Tongue (tissue), 2 donors: ENCODE results near the gene EDAR. TPM values are rescaled to one million over a fixed set of nuclear protein-coding genes. Genes with fewer than 3 reads are reported as not detected.
A peak's percentile ranks its signal among the peaks of the same experiment; 100 is the strongest.

Experiments used
- DNase-seq: peaks from one replicate; pipeline ENCODE4 v3.0.0-alpha.2; 2015
- total RNA-seq: library from RNA; depleted of rRNA; stranded (reverse); fragments of >200 nt; gene quantifications from one replicate; pipeline ENCODE4 v1.2.3, GENCODE V29; 2014

The EDAR gene
- total RNA-seq, 1 donor from 2014 or later, result 0.31 TPM

- DNase-seq, result no peak
Observed at GRCh38 chr2:108908713-108909070, 80.3 kb downstream of the EDAR start.

DNA sequence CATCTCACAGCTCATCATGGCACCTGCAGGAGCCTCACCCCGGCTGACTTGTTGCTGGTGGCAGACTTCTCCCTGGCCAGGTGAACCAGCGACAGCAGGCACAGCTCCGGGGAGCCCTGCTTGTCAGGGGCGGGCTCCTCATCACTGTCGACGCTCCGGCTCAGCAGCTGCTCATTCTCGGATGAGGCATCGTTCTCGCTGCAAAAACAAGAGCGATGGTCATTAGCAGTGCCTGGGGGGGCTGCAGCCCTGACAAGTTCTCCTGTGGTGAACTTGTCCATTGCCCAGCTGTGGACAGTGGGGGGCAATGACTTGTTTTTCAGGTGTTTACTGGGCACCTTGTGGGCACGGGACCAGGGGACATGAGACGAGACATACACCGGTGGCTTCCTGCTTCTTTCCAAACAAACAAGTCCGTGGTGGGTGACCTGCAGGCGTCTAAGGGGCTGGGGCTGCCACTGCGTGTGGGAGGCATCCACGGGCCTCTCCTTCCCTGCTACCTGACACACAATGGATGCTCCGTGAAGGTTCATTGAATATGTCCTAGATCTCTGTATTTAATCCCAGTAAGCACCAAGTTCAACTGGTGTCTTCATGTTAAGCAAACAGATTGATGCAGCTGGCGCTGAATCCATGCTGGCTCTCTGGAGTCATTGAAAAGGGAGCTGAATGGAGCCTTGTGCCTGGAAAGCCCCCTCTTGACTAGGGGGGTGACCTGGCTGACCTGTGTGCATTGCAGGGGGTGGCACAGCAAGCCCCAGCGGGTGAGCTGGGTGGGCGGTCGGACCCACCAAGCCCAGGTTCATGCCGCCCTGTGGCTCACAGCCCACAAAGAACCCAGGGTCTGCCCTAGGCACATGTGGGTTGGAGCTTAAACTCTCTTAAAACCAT lies 81.0 kb downstream of the EDAR start:
- DNase-seq, result no peak

GRCh38 chr2:108906403-108907077 lies 82.5 kb downstream of the EDAR start:
- no peak for DNase-seq

DNA sequence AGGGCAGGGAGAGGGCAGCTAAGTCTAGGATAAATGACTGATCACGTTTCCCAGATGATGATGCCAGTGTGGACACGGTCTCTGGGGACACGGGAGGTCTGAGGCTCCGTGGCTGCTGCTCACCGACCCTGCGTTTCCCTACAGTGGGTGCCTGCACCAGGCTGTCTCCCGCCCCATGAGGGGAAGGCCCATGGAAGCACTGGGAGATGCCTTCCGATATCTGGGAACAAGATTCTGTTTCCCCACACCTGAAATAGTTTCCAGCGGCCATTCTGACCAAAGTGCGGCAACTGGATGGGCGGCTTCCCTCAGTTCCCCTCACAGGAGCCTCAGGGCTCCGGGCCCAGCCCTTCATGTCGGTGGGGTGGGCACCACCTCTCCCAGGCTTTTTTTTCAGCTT lies 83.1 kb downstream of the EDAR start:
- DNase-seq, result no peak

DNA sequence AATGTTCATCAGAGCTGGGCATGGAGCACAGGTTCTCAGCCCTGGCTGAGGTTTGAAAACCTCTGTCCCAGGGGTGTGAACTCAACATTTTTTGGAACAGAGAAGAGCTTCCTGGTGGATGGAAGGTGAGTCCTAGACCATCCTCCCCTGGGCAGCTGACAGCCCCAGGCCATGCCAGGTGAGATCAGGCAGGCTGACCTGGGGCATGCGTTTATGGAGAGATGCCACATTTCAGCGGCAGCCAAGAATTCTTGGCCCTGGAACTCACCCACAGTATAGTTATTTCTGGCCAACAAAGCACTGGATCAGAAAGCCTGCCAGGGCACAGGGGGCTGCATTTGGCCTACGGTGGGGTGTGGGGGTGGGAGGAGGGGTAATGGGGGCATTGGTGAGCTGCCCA lies 83.8 kb downstream of the EDAR start:
- no peak for DNase-seq

- no peak for DNase-seq
Observed at GRCh38 chr2:108904680-108905079, 84.3 kb downstream of the EDAR start.

DNA sequence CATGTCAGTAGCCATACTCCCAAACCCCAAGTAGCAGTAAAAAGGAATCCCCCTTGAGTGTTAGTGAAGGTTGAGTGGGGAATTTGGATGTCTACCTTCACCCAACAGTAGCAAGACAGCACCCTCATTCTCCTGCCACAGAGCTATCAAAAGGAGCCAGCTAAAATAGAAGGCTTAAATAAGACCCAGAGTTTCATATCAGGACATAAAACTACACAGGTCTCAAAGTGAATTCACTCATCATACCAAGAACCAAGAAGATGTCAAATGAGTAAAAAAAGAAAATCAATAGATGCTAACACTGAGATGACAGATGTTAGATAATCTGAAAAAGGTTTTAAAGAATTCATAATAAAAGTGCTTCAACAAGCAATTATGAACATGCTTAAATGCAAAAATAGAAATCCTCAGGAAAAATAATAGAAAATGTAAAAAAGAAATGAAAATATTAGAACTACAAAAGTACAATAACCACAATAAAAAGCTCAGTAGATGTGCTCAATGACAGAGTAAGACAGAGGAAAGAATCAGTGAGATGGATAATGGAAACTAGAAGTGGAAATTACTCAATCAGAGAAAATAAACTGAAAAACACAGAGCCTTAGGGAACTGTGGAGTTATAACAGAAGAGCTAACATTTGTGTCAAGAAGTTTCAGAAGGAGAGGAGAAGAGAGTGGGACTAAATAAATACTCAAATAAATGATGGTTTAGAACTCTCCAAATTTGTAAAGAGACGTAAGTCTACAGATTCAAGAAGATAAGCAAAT lies 90.5 kb downstream of the EDAR start:
- DNase-seq, result no peak

DNA sequence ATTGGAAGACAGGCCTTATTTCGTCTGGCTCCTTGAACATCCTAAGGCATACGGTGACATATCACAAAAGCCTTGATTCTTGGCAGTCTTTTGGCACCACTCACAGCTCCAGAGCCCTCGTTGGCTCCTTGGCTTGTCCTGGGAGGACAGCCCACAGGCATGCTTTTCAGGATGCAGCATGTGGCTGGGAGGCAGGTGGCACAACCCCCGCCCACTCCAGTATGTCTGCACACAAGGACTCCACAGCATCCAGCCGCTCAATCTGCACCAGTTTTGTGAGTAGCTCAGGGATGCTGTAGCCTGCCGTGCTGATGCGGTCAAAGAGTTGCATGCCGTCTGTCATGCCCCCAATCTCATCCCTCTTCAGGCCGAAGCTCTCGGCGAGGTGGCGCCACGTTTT lies 92.3 kb downstream of the EDAR start:
- no peak for DNase-seq

DNA sequence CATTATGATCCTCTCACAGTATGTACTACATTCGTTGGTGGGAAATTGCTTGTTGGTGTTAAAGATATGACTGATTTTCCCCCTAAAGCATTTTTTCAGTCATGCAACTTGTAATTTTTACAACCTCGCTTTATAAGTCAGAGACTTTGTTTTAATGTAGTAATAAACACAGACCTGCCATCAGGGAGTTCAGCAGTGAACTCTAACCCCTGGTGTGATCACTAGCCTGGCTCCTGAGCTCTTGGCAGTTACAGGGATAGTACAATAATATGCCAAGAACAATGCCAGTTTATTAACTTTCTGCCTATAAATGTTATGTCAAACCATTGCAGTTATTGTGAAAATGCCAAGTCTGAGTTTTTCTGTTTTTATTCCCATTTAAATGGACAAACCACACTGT lies 93.8 kb downstream of the EDAR start:
- no peak for DNase-seq

DNA sequence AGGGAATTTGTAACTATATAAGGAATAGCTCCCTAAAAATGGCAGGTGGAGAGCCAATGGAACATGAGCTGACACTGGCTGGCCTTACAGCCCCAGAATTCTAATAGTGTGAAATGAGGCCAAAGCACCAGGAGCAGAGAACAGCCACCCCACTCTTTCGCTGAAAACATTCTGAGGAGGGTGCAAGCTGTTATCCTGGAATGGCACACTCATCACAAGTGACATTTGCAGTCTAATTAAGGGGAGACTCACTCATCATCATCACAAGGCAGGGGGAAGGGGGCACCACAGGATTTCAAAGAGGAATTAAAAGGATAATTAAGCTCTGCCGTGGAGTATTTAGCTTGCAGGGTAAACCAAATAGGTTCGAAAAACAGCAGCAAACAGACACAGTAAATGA lies 94.3 kb downstream of the EDAR start:
- no peak for DNase-seq

- DNase-seq, result no peak
Observed at GRCh38 chr2:108893277-108893676, 95.7 kb downstream of the EDAR start.

DNA sequence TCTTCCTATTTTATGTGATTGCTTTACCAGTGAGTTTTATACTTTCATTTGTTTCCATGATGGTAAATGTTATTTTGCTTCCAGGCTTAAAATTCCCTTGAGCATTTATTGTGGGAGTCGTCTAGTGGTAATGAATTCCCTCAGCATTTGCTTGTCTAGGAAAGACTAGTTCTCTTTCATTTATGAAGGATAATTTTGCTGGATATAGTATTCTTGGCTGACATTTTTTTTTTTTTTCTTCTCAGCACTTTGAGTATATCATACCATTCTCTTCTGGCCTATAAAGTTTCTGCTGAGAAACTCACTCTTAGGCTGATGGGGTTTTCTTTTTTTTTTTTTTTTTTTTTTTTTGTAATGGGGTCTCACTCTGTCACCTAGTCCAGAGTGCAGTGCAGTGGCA lies 99.1 kb downstream of the EDAR start:
- no peak for DNase-seq

DNA sequence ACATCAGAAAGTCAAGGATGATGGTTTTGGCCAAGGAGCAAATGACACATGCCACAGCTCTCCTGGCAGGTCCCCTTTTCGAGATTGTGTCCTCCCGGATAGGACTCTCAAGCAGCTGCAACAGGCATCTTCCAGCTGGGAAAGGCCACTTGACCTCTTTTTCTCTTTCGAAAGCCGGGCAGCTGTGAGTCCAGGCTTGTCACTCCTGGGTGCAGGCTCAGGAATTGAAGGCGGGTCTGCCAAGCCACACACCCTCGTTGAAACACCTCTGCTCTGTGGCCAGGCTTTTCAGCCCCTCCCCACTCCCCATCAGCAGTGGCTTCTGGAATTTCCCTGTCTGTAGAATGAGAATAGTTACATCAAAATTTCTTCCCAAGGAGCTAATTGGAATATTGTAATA lies 104.4 kb downstream of the EDAR start:
- peak; percentile 9 for DNase-seq

- no peak for DNase-seq
Observed at GRCh38 chr2:108878276-108878675, 110.7 kb downstream of the EDAR start.

- no peak for DNase-seq
Observed at GRCh38 chr2:108877506-108877905, 111.5 kb downstream of the EDAR start.

DNA sequence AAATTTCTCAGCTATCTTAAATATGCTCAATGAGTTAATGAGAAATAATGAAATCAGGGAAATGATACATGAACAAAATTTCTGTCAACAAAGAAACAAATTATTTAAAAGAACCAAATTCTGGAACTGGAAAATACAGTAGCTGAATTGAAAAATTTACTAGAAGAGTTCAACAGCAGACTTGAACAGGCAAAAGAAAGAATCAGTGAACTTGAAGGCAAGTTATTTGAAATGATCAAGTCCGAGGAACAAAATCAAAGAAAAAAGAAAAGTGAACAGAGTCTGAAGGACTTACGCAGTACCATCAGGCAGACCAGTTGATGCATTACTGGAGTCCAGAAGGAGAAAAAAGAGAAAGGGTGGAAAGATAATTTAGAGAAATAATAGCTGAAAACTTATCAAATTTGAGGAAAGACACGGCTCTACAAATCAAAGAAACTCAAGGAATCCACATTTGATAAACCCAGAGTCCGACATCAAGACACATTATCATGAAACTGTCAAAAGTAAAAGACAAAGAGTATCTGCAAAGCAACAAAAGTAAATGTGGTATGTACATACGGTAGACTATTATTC lies 118.9 kb downstream of the EDAR start:
- DNase-seq, result no peak

DNA sequence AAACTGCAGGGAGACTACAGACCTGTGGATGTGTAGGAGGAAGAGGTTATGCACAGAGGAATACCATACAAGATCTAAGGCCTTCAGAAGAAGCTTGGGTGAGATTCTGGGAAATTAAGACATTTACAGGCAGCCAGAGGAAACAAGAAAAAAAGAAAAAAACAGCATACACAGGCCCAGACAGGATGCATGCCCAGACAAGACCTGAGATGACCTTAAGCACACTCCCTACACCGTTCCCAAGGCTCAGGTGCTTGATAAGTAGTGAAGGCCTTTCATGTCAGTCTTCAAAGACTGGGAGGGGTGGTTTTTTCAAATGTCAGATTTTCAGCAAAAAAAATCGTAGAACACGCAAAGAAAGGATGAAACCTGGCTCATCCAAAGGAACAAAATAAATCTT lies 119.5 kb downstream of the EDAR start:
- no peak for DNase-seq

DNA sequence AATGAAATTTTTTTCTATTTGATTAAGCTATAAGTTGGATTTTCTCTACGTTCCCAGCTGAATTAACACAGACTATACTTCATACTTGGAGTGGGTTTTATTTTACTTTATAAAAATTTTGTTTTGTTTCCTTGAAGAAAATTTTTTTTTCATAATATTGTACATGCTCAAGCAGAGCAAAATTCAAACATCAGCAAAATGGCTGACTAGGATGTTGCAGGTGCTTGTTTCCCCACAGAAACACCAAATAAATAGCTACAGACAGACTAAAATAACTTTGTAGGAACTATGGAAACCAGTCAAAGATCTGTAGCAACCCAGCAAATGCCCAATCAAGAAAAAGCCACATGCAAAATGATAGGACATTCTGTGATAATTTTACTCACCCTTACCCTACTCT lies 120.1 kb downstream of the EDAR start:
- DNase-seq, result no peak

DNA sequence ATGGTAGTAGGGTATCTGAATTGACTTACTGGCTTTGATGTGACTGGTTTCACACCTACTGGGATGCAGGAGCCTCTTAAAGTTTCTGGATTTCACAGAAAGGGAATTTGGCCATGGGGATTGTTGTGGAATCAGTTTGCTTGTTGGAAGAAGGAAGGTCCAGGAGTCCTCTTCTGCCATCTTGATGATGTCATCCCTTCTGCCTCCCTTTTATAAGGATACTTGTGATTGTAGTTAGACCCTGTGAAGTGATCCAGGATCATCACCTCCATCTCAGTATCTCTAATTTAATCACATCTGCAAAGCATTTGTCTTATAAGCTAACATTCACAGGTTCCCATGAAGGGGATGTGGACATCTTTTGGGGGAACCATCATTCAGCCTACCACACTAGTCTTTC lies 123.0 kb downstream of the EDAR start:
- DNase-seq, result no peak

GRCh38 chr2:108858894-108859293 lies 130.1 kb downstream of the EDAR start:
- DNase-seq, result no peak

GRCh38 chr2:108855194-108855593 lies 133.8 kb downstream of the EDAR start:
- DNase-seq, result peak; percentile 50

GRCh38 chr2:108854484-108854883 lies 134.5 kb downstream of the EDAR start:
- no peak for DNase-seq

DNA sequence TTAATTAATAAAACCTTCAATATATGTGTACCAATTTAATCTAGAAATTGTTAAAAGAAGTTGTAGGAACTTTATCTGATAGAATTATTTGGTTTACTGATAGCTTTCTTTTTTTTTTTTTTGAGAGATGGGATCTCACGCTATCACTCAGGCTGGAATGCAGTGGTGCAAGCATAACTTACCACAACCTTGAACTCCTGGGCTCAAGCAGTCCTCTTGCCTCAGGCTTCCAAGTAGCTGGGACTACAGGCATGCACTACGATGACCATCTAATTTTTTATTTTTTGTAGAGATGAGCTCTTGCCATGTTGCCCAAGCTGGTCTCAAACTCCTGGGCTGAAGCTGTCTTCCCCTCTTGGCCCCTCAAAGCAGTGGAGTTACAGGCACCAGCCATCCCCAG lies 135.6 kb downstream of the EDAR start:
- DNase-seq, result no peak
